ENCODE data around the gene GPX2.

GRCh38 chr14:64891839-64892375 is 50.6 kb downstream of the GPX2 start:
- TF ChIP-seq EZH2 (IDR thresholded peaks at IDR 0.05; ENCODE audit: insufficient read depth, poor library complexity, severe bottlenecking) (no peak), EZH2phosphoT487 (IDR thresholded peaks at IDR 0.05; ENCODE audit: insufficient read depth, low read depth) (no peak)

All from GM23248 (cell line).